22Rv1 (cell line): Measurements from ENCODE around the gene RABL3.
"Not testable (repeated sequence)": the region's sequence is repeated elsewhere in the genome, so short reads cannot be mapped to it uniquely, and the experiment has no call there.

Experiments used
- H3K27ac ChIP-seq: fragments of 450-650 bp; 2 replicates; pipeline ENCODE4 v1.5.1; 2017
- ZFX ChIP-seq: fragments of 450-650 bp; IDR thresholded peaks from 2 replicates; pipeline ENCODE4 v1.6.1; 2017; ENCODE audit warnings: antibody characterized with exemption, borderline replicate concordance
- TF ChIP-seq, protein P1 (sequence below): fragments of 450-650 bp; IDR thresholded peaks from 2 replicates; pipeline ENCODE4 v1.5.1; 2017; ENCODE audit warnings: mild to moderate bottlenecking

The RABL3 gene

GRCh38 chr3:120726791-120727190 is 15.5 kb downstream of the RABL3 start:
- TF ChIP-seq, protein P1, sequence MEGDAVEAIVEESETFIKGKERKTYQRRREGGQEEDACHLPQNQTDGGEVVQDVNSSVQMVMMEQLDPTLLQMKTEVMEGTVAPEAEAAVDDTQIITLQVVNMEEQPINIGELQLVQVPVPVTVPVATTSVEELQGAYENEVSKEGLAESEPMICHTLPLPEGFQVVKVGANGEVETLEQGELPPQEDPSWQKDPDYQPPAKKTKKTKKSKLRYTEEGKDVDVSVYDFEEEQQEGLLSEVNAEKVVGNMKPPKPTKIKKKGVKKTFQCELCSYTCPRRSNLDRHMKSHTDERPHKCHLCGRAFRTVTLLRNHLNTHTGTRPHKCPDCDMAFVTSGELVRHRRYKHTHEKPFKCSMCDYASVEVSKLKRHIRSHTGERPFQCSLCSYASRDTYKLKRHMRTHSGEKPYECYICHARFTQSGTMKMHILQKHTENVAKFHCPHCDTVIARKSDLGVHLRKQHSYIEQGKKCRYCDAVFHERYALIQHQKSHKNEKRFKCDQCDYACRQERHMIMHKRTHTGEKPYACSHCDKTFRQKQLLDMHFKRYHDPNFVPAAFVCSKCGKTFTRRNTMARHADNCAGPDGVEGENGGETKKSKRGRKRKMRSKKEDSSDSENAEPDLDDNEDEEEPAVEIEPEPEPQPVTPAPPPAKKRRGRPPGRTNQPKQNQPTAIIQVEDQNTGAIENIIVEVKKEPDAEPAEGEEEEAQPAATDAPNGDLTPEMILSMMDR: no peak
- TF ChIP-seq ZFX: no peak
- no peak overlapping the region for H3K27ac ChIP-seq

- H3K27ac ChIP-seq: not testable (repeated sequence)
Measured at GRCh38 chr3:120719167-120719834, 23.0 kb downstream of the RABL3 start.

DNA sequence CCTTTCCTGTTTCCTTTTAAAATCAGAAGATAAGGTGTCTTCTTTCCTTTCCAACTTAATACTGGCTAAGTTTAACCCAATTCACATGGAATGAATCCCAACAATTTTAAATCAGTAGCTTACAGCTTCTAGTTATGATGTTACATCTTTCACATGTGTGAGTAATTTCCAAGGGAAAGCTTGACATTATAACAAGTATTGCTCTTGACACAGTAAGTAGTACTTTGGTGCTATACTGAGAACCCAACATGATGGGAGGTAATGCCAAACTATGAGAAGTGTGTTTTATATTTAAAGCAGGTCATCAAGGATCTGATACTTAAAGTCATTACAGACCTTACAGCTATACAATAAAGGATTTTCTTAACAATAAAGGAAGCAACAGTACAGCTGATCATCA is 29.1 kb downstream of the RABL3 start:
- TF ChIP-seq, protein P1: no peak
- no peak for TF ChIP-seq ZFX
- H3K27ac ChIP-seq: no peak overlapping the region

GRCh38 chr3:120710369-120710768 is 31.9 kb downstream of the RABL3 start:
- TF ChIP-seq, protein P1: no peak
- no peak for TF ChIP-seq ZFX
- no peak overlapping the region for H3K27ac ChIP-seq

DNA sequence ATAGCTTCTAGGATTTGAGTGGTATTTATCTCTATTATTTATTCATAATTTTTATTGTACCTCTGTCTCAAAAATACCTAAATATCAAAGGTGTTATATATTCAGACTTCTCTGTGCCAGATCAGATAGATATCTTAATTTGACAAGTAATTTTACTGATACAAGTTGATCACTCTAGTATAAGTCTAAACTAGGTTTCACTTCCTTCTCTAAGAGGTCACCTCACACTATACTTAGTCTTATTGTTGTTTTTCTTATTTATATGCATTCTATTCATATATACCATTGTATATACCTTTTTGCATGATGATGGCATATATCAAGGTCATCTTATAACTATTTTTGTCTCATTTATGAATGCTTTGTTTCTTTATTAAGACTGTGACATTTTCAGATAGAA is 33.9 kb downstream of the RABL3 start:
- TF ChIP-seq, protein P1: no peak
- no peak for TF ChIP-seq ZFX
- H3K27ac ChIP-seq: no peak overlapping the region

GRCh38 chr3:120706950-120707349 is 35.4 kb downstream of the RABL3 start:
- no peak overlapping the region for H3K27ac ChIP-seq
- TF ChIP-seq, protein P1: no peak
- TF ChIP-seq ZFX: no peak

- H3K27ac ChIP-seq: no peak overlapping the region
Measured at GRCh38 chr3:120705884-120706582, 36.3 kb downstream of the RABL3 start.

More at GRCh38 chr3:120705884-120706582, 36.3 kb downstream of the RABL3 start:
- no peak for TF ChIP-seq ZFX
- TF ChIP-seq, protein P1: no peak
